GM21423 (cell line): Measurements from ENCODE around the gene TRIM59.

ENCODE experiments used
- ATAC-seq: cut with Tn5 transposase; IDR thresholded peaks from one replicate; pipeline ENCODE4 v1.9.1; 2021; ENCODE audit warnings: mild to moderate bottlenecking, moderate library complexity; ENCODE audit not compliant: unreplicated experiment

Gene TRIM59, protein sequence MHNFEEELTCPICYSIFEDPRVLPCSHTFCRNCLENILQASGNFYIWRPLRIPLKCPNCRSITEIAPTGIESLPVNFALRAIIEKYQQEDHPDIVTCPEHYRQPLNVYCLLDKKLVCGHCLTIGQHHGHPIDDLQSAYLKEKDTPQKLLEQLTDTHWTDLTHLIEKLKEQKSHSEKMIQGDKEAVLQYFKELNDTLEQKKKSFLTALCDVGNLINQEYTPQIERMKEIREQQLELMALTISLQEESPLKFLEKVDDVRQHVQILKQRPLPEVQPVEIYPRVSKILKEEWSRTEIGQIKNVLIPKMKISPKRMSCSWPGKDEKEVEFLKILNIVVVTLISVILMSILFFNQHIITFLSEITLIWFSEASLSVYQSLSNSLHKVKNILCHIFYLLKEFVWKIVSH

DNA sequence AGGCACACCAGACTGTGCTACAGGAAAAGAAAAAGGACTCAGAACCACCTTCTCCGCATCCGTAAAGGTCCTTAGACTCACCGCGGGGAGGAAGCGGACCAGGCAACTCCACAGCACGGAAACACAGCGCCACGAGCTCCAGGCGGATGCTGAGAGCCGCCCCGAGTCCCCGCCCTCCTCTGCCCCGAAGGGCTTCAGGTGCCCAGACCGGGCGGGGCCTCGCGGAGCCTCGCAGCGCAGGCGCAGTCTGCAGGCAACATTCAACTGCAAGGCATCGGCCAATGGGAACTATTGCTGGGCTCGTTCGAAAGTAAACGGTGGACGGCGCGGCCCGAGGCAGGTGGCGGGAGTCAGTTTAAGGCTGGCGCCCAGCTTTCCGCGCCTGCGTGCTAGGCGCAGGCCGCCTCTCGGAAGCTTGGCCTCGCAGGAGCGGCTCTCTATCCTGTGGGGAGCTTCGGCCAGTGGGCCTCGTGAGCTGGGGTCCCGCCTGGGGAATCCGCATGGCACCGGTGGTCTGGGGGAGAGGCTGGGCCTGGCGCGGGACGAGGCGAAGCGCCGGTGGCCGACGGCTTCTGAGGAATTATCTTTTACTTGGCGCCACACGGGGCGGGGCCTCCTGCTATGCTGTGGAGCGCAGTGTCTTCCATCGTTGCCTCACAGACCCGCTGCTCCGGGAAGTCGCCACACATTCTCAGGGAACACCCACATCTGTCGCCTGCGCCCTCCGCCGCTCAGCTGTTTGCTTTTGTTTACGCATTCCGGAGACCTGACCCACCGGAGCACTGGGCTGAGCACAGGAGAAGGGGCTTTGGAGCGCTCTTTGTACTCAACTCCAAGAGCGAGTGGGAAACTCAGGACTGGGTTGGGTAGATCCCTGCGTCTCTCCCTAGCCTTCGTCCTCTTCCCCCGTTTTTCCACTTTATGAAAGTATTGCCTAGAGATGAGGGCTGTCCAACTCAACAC, at the start of gene TRIM59:
Gene TRIM59, minus strand, starts transcription at position 151 of the 963 bp plus-strand sequence. CDS start 10,603 bp downstream, outside the sequence.
- ATAC-seq, result peak; percentile 95

DNA sequence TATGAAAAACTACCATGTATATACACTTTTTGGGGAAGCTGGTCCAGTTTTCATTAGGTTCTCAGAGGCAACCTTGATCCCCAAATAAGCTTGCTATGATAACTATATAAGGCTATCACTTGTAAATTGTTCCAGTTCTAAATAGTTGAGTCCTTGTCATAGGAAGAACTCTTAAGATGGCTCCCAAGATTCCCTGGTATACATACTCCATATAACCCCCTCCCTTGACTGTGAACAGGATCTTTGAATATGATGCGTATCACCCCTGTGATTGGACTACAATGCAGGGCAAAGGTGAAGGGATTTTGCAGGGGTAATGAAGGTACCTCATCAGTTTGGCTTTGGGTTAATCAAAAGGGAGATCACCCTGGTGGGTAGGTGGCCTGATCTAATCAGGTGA, 48.6 kb upstream of the TRIM59 start:
- no peak for ATAC-seq

DNA sequence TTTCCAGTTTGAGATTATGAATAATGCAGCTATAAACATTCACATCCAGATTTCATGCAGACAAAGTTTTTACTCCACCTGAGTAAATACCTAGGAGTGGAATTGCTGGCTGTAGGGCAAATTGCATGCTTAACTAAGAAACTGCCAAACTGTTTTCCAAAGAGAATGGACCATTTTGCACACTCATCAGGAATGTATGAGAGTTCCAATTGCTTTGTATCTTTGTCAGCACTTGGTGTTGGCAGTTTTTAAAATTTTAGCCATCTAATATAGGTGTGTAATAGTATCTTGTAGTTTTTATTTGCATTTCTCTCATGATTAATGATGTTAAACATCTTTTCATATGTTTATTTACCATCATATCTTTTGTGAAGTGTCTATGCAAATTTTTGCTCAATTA, 40.6 kb upstream of the TRIM59 start:
- no peak for ATAC-seq

DNA sequence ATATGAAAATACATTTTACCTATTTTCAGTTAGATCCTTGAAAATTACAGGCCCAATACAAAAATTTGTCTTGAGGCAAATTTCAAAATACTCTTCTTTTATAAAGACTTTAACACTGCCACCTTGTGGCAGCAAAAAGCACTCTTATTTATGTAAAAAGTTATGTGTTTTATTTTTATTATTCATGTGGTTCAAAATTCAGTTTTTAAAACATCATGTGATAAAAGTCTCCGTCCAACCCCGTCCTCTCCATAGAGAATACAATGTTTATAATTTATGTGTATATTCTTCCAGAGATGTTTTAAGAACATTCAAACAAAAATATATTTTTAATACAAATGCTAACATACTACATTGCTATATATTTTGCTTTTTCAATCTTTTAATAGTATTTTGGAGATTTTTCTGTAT, 36.9 kb upstream of the TRIM59 start:
- no peak for ATAC-seq

DNA sequence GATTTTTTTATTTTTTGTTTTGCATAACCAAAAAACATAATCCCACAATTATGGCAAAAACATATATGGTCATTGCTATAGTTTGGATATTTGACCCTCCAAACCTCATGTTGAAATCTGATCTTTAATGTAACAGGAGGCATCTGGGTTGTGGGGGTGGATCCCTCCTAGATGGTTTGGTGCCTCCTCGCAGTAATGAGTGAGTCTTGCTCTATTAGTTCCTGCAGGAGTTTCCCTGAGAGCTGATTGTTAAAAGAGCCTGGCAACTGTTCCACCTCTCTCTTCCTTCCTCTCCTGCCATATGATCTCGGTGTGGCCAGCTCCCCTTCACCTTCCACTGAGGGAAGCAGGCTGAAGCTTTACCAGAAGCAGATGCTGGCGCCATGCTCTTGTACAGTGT, 33.2 kb upstream of the TRIM59 start:
- no peak for ATAC-seq

DNA sequence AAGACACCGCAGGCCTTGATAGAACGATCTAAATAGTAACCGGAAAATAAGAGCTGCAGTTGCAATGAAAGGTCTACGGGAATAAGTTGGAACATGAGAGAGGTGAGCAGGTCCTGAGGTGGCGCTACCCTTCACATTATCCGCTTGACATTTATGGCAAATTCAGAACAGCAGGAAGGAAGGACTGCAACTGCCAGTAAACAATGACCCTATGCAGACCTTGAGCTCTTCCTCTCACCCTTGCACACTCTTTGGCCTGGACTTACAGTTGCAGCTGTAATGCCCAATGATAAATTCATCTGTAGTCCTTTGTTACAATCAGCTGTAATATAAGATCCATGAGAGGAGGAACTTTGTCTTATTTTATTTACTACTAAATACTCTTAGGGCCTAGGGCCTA, 32.3 kb upstream of the TRIM59 start:
- ATAC-seq, result no peak

DNA sequence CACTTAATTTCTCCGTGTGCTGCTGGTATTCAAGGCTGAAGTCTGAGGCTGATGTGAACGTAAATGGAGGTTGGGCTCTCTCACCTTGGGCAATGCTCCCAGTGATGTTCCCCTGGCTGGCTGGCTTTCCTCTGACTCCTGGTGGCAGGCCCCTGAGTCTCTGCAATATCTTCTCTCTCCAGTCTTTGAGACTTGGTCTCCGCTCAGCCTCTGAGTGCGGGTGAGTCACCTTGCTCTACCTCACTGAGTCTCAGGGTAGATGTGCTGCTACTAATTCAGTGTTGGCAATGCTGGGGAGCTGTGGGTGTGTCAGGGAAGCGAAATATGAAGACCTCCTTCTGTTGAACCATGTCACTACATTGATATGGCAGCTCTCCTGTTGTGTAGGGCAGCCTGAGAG, 31.3 kb upstream of the TRIM59 start:
- no peak for ATAC-seq

DNA sequence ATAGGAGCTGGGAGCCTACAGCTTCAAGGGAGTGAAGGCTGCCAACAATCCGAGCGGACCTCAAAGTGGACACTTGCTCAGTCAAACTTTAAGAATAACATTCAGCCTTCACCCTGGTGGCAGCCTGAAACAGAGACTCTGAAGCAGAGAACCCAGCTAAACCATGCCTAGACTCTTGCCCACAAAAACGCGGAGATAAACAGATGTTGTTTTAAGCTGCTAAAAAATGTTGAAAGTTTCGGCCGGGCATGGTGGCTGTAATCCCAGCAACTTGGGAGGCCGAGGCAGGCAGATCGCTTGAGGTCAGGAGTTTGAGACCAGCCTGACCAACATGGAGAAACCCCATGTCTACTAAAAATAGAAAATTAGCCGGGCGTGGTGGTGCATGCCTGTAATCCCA, 29.8 kb upstream of the TRIM59 start:
- ATAC-seq, result no peak

DNA sequence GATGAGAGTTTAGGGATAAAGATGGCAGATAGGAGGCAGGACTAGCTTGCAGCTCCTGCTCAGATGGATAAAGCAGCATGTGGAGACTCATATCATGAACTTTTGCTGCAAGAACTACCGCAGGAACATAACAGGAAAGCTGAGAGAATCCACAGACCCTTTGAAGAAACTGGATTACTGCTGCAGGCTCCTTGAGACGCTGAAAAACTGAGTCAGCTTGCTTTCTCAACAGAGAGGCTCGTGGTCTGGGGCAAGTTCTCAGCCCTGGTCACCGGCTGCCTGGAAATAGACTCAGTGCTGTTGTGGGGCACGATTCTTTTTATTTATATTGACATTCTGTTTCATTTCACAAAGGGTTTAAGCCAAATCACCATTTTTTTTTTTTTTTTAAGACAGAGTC, 28.8 kb upstream of the TRIM59 start:
- ATAC-seq, result no peak

DNA sequence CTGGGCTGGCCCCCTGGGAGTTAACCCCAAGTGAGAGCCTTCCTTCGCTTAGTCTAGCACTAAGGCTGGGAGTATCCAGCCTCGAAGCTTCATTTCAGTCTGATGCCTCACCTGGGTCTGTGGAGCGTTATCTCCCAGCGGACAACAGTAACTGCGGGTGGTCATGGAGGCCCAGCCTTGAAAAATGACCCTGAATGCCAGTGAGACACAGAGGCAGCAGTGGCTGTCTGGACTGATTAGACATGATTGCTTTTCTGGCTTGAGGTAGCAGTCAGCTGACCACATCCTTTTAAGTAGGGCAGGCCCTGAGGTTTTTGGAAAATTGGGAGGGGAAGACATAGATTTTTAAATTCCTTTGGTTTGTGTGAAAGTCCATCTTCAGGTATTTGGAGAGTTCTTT, 28.2 kb upstream of the TRIM59 start:
- ATAC-seq, result no peak

DNA sequence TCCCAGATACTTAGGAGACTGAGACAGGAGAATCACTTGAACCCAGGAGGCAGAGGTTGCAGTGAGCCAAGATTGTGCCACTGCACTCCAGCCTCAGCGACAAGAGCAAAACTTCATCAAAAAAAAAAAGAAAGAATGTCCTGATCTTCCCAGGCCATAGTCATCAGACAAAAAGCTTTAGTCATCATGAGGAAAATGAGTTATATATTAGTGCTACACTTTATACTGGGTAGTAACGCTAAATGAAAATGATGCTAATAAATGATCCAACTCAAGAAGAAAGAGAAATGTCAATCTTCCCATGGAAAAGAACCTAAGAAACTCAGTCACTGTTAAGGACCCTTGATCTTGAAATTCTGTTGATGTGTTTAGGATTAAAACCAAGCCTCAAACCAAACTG, 26.3 kb upstream of the TRIM59 start:
- ATAC-seq, result no peak

DNA sequence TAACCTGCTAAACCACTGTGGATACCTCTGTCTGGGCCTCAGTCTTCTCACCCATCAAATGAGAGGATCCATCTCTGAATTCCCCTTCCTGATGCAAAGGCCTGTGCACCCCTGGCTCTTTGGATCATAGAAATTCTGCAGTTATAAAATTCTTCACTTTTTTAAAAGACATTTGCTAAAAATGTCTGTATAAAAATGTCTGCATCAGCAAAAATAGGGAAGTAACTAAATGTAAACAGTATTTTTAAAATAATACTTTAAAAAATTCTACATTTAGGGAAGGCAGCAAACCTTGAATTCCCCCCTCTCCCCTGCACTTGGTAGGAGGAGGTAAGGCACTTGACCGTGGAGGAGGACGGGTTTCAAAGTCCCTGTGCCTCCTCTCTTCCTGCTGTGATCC, 25.6 kb upstream of the TRIM59 start:
- no peak for ATAC-seq

DNA sequence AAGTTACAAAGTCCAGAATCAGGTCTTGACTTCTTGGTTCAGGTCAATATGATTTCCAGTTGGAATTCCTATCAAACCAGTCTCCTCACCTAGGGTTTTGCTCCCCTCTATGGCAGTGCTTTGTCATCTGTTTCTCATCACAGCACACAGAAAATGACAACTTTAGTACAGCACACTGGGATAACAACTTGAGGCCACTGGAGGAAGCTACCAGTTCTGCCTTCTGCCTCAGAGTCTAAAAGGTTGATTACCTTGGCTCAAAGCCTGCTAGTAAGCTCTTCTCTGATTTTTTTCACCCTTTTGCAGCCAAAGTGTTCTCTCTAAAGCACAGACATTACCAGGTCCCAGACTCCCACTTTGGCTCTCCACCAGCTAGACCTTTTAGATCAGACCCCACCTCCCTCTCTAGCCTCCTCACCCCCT, 24.8 kb upstream of the TRIM59 start:
- ATAC-seq, result no peak

DNA sequence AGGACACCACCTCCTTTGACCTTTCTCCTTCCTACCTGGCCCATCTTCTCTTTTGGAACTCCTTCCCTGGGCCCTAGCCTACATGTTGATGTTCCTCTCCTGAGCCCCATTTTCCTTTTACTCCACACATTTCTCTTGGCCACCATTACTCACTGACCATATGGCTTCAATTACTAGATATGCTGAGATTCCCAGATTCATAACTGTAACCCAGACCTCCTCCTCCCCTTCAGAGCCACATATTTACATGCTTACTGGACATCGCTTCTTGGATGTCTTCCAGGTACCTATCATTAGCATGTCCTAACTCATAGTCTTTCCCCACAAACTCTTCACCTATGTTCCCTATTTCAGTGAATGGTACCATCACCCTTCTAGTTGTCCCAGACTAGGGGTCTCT, 24.4 kb upstream of the TRIM59 start:
- ATAC-seq, result no peak

DNA sequence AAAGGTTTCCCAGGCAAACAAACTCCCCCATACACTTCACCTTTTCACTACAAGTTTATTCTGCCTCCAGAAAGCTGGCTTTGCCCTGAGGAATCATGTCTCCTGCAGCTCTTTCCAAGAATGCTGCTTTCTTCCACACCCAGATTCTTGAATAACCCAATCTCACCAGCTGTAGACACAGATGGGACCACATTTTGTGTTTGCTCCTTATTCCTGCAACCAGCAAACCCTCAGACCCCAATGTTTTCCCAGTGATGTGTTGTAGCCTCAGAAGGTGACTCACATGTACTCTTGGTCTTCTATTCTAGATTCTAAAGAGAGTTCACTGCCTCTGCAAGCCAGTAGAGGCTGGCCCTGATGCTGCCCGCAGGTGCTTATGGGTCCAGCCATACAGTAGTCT, 23.6 kb upstream of the TRIM59 start:
- ATAC-seq, result no peak

DNA sequence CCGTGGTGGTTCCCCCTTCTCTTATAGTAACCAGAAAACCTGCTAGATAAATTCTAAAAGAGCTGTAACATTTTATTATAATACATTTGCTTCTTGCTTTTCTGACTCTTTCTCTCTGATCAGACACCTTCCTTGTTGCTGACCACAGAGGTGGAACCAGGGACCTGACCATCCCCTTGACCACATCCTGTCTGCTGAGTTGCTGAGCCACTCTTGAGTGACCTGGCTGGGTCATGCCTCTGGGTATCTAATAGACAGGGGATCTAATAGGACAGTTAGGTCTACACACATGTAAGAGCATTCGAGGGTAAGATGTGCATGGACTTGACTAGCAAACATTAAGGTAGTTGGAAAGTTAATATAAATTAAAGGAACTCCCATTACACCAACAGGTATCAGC, 22.8 kb upstream of the TRIM59 start:
- ATAC-seq, result peak; percentile 86

DNA sequence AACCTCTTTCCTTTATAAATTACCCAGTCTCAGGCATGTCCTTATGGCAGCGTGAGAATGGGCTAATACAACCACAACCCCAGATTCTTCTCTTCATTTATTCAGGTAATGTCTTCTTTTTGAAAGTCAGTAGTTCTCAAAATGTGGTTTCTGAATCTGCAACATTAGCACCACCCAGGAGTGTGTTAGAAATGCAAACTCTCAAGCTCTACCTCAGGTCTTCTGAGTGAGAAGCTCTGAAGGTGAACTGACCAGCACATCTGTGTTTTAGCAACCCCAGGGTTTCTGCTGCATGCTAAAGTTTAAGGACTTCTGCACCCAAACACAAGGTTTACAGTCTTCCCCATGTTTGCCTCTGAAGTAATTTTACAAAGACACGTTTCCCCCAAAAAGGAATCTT, 22.3 kb upstream of the TRIM59 start:
- no peak for ATAC-seq

DNA sequence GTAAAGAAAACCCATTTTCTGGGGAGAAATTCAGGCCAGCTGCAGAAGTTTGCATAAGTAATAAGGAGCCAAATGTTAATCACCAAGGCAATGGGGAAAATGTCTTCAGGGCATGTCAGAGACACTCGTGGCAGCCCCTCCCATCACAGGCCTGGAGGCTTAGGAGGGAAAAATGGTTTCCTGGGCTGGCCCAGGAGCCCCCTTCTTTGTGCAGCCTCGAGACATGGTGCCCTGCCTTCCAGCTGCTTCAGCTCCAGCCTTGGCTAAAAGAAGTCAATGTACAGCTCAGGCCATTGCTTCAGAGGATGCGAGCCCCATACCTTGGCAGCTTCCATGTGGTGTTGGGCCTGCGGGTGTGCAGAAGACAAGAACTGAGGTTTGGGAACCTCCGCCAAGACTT, 20.6 kb upstream of the TRIM59 start:
- no peak for ATAC-seq

DNA sequence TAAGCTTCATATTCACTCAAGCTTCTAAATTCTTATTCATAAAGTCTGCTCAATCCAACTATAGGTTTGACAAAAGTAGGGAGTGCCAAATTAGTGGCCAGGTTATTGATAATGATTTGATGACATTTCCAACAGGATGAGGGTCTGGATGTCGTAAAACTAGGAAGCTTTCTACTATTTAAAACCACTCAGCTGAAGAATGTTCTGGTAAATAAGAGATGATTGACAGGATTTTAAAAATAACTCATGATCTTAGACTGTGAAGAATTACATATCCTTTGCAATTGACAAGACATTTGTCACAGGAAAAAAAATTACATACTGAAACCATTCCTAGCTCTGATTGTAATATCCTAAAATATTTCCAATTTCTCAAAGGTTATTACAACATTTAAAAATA, 15.4 kb upstream of the TRIM59 start:
- ATAC-seq, result no peak

DNA sequence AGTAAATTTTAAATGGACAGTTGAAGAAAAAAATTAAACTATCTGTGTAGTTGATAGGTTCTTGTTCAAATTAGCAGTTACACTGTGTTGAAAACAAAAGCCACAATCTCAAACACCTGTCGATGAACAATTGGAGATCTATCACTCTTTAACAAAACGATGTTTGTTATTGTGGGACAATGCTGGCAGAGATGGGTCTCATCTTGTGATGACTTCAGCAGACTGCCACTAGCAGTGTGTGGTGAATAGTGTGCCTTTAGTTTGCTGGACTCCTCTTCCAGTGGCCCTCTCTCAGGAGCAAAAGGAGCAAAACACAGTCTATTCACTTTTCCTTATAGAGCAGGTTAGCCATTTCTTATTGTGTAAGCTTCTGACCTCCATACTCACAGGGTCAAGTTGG, 14.7 kb upstream of the TRIM59 start:
- ATAC-seq, result no peak

DNA sequence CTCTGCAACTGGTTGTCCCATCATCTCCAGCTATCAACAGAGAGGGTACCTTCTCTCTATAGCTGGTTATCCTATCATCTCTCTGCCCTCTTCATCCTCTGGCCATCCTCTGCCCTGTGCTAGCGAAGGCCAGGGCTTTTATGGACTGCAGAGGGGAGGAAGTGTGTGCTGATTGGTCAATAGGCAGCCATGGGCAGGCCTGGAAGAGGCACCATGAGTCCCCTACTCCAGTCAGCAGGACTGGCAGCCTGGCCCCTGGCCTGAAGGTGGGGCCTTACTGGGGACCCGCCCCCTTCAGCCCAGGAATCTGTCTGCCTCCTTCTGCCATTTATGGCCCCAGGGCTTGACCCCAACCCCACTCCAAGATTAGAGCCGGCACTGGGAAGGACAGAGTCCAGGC, 10.4 kb upstream of the TRIM59 start:
- no peak for ATAC-seq

DNA sequence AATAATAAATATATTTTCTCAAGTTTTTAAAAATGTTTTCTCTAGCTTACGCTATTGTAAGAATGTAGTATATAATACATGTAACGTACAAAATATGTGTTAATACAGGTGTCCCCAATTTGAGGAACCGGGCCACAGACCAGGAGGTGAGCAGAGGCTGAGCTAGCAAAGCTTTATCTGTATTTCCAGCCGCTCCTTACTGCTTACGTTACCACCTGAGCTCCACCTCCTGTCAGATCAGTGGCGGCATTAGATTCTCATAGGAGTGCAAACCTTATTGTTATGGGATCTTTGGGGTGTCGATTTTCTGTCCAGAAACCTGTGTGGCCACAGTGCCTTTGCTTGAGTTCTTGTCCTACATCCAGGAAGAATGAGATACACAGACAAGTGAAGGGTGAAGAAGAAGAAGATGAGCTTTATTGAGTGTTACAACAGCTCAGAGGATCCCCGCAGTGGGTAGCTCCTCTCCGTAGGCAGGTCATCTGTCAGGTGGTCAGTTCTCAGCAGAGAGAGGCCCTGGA, 9.9 kb upstream of the TRIM59 start:
- no peak for ATAC-seq
